ENCODE results near the gene ACAN.

ACAN gene

GRCh38 chr15:88898736-88899135, 95.5 kb downstream of the ACAN start:
- in situ Hi-C loops (cut with HindIII; ENCODE audit: low sequenced_read_pairs): no loop called here

- in situ Hi-C loops (cut with HindIII; ENCODE audit: low sequenced_read_pairs): no loop called here
Measured at GRCh38 chr15:88899251-88899650, 96.0 kb downstream of the ACAN start.

- in situ Hi-C loops (cut with HindIII; ENCODE audit: low sequenced_read_pairs): loop anchor here (10.0 kb wide), 2 partner anchors 104 to 294 kb away; no protein-coding TSS in a partner anchor
Measured at GRCh38 chr15:88900309-88900981, 97.2 kb downstream of the ACAN start.

- in situ Hi-C loops (cut with HindIII; ENCODE audit: low sequenced_read_pairs): loop anchor here (10.0 kb wide), 2 partner anchors 104 to 294 kb away; no protein-coding TSS in a partner anchor
Measured at GRCh38 chr15:88900982-88901418, 97.8 kb downstream of the ACAN start.

- in situ Hi-C loops (cut with HindIII; ENCODE audit: low sequenced_read_pairs): loop anchor here (10.0 kb wide), 2 partner anchors 103 to 293 kb away; no protein-coding TSS in a partner anchor
Measured at GRCh38 chr15:88901508-88902220, 98.4 kb downstream of the ACAN start.

- in situ Hi-C loops (cut with HindIII; ENCODE audit: low sequenced_read_pairs): loop anchor here (10.0 kb wide), 2 partner anchors 102 to 292 kb away; no protein-coding TSS in a partner anchor
Measured at GRCh38 chr15:88902221-88902835, 99.1 kb downstream of the ACAN start.

GRCh38 chr15:88902846-88903245, 99.6 kb downstream of the ACAN start:
- in situ Hi-C loops (cut with HindIII; ENCODE audit: low sequenced_read_pairs): loop anchor here (10.0 kb wide), 2 partner anchors 102 to 292 kb away; no protein-coding TSS in a partner anchor

- in situ Hi-C loops (cut with HindIII; ENCODE audit: low sequenced_read_pairs): loop anchor here (10.0 kb wide), 2 partner anchors 101 to 291 kb away; no protein-coding TSS in a partner anchor
Measured at GRCh38 chr15:88904257-88904623, 101.0 kb downstream of the ACAN start.

- in situ Hi-C loops (cut with HindIII; ENCODE audit: low sequenced_read_pairs): loop anchor here (5.0 to 10.0 kb wide), 3 partner anchors 100 to 290 kb away; no protein-coding TSS in a partner anchor
Measured at GRCh38 chr15:88904624-88905327, 101.5 kb downstream of the ACAN start.

- in situ Hi-C loops (cut with HindIII; ENCODE audit: low sequenced_read_pairs): loop anchor here (5.0 to 10.0 kb wide), 3 partner anchors 99 to 289 kb away; no protein-coding TSS in a partner anchor
Measured at GRCh38 chr15:88905576-88905975, 102.3 kb downstream of the ACAN start.

- in situ Hi-C loops (cut with HindIII; ENCODE audit: low sequenced_read_pairs): loop anchor here (5.0 to 10.0 kb wide), 3 partner anchors 99 to 289 kb away; no protein-coding TSS in a partner anchor
Measured at GRCh38 chr15:88906130-88906529, 102.9 kb downstream of the ACAN start.

- in situ Hi-C loops (cut with HindIII; ENCODE audit: low sequenced_read_pairs): loop anchor here (5.0 to 10.0 kb wide), 3 partner anchors 98 to 288 kb away; no protein-coding TSS in a partner anchor
Measured at GRCh38 chr15:88906551-88906950, 103.3 kb downstream of the ACAN start.

GRCh38 chr15:88907111-88907510, 103.9 kb downstream of the ACAN start:
- in situ Hi-C loops (cut with HindIII; ENCODE audit: low sequenced_read_pairs): loop anchor here (5.0 to 10.0 kb wide), 3 partner anchors 98 to 288 kb away; no protein-coding TSS in a partner anchor

- in situ Hi-C loops (cut with HindIII; ENCODE audit: low sequenced_read_pairs): loop anchor here (5.0 to 10.0 kb wide), 3 partner anchors 97 to 287 kb away; no protein-coding TSS in a partner anchor
Measured at GRCh38 chr15:88908123-88908522, 104.9 kb downstream of the ACAN start.

GRCh38 chr15:88908697-88909621, 105.7 kb downstream of the ACAN start:
- in situ Hi-C loops (cut with HindIII; ENCODE audit: low sequenced_read_pairs): loop anchor here (5.0 to 10.0 kb wide), 3 partner anchors 96 to 286 kb away; no protein-coding TSS in a partner anchor

- in situ Hi-C loops (cut with HindIII; ENCODE audit: low sequenced_read_pairs): loop anchor here (5.0 to 10.0 kb wide), 3 partner anchors 95 to 285 kb away; no protein-coding TSS in a partner anchor
Measured at GRCh38 chr15:88909956-88910831, 107.0 kb downstream of the ACAN start.

GRCh38 chr15:88911766-88912118, 108.5 kb downstream of the ACAN start:
- in situ Hi-C loops (cut with HindIII; ENCODE audit: low sequenced_read_pairs): no loop called here

GRCh38 chr15:88912500-88912921, 109.3 kb downstream of the ACAN start:
- in situ Hi-C loops (cut with HindIII; ENCODE audit: low sequenced_read_pairs): no loop called here
